Suprapubic skin (tissue), 4 donors: ENCODE results near the gene SLC25A20.

ENCODE experiments used
- CTCF ChIP-seq, 2 donors: fragments of 200-600 bp in 1 of 2; fragments of 450-650 bp in 1 of 2; sonication (generic) in 1 of 2; IDR thresholded peaks; one replicate each; pipeline ENCODE4 v1.5.1; 2016 to 2019; ENCODE audit warnings: antibody characterized with exemption in 2 of 2, mild to moderate bottlenecking in 1 of 2, moderate library complexity in 1 of 2
- POLR2A ChIP-seq, 2 donors: fragments of 450-650 bp; IDR thresholded peaks; one replicate each; pipeline ENCODE4 v1.6.1; 2017; ENCODE audit warnings: antibody characterized with exemption in 2 of 2, mild to moderate bottlenecking in 2 of 2, moderate library complexity in 2 of 2
- POLR2AphosphoS5 ChIP-seq, 3 donors: sonication (generic); formaldehyde crosslinking; IDR thresholded peaks; one replicate each; pipeline ENCODE4 v1.6.1; 2017; ENCODE audit warnings: antibody characterized with exemption in 3 of 3

DNA sequence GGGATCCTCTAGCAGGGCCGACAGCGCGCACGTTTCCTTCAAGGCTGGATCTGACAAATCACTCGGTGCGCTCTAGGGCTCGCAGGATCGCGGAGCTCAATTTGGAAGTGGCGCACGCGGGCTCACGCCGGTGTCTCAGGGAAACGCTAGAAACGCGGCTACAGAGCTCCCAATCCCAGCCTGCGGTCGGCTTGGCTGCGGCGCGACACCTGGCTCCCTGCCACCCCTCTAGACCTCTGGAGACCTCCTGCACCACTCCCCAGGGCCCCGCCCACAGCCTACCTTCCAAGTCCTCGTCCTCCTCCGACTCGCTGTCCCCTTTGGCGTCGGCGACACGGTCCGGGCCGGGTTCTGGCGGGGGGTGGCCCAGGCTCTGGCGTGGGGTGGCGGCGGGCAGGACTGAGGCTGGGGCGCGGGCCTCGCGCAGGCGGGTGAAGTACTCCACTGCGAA is 51.6 kb downstream of the SLC25A20 start:
- TF ChIP-seq POLR2AphosphoS5 (IDR thresholded peaks at IDR 0.05) (no peak), POLR2A (IDR thresholded peaks at IDR 0.05) (no peak), CTCF (IDR thresholded peaks at IDR 0.05) (no peak)
